Pancreas (tissue), 10 donors: ENCODE data around the gene USO1. TPM values are rescaled to one million over a fixed set of nuclear protein-coding genes. Genes with fewer than 3 reads are reported as not detected.
"Not testable (repeated sequence)": the region's sequence is repeated elsewhere in the genome, so short reads cannot be mapped to it uniquely, and the experiment has no call there.

ENCODE experiments used
- ATAC-seq, 4 donors: fragments of 200-7000 bp; cut with Tn5 transposase; one replicate each; pipeline versions ENCODE4 v1.8.0 to v1.9.1; 2020; ENCODE audit warnings: mild to moderate bottlenecking in 4 of 4, moderate library complexity in 4 of 4
- DNase-seq, 6 donors: peaks; one replicate each; pipeline ENCODE4 v3.0.0-alpha.2; 2020
- FAIRE-seq: peaks from 2 replicates; lab custom pipeline; 2012; peaks lifted over from hg19 to GRCh38; lab: Jason Lieb, UNC
- H3K27ac ChIP-seq, 4 donors: fragments of 200-600 bp; sonication (generic); 1 replicate in 3 of 4; 2 replicates in 1 of 4; pipeline versions ENCODE4 v1.5.0 to v1.8.0; 2020
- H3K27me3 ChIP-seq, 4 donors: fragments of 200-600 bp; one replicate each; pipeline ENCODE4 v1.8.0; 2021
- H3K36me3 ChIP-seq, 3 donors: fragments of 200-600 bp; sonication (generic) in 1 of 3; one replicate each; pipeline versions ENCODE4 v1.5.0 to v1.8.0; 2020 to 2021
- H3K4me1 ChIP-seq, 3 donors: fragments of 200-600 bp; one replicate each; pipeline ENCODE4 v1.8.0; 2021
- H3K4me3 ChIP-seq, 4 donors: fragments of 200-600 bp; sonication (generic) in 2 of 4; one replicate each; pipeline versions ENCODE4 v1.5.0 to v1.8.0; 2020 to 2021
- H3K9me3 ChIP-seq, 4 donors: fragments of 200-600 bp; one replicate each; pipeline ENCODE4 v1.8.0; 2021
- WGBS, 2 donors: extraction: QIAGEN DNeasy Blood & Tissue Kit; methylation state at CpG; one replicate each; pipeline ENCODE4 v1.1.7; 2013; 5-methylcytosine and 5-hydroxymethylcytosine counted together
- intact Hi-C, 3 donors: fragments of 100-400 bp; cut with DNase I; formaldehyde crosslinking; loops; one replicate each; pipeline versions ENCODE4 v1.11.1 to v1.14.2; 2022
- polyA plus RNA-seq, 2 donors: library from polyadenylated mRNA; stranded (reverse); fragments of 200-250 nt; gene quantifications; one replicate each; pipeline ENCODE4 v1.2.3, GENCODE V29; 2013
- total RNA-seq, 6 donors: library from RNA; stranded (reverse); fragmentation: NEBNext Ultra II Directional in 4 of 6; extraction: Animal tissue kit (Norgen Biotek cat#: 25700) in 4 of 6; gene quantifications; one replicate each; pipeline versions ENCODE4 v1.2.1 to v1.2.4, GENCODE V29; 2021 to 2023
- TF ChIP-seq, protein P1 (sequence below), 4 donors: fragments of 200-600 bp; sonication (generic) in 3 of 4; IDR thresholded peaks; one replicate each; pipeline versions ENCODE4 v1.5.0 to v1.8.0; 2021; ENCODE audit warnings: antibody characterized with exemption in 4 of 4
- donor health status: healthy with polysubstance abuse.
- donor health status: DM: no; HTN: no; CAD: no; lungs with moderate emphysema.
- donor health status: DM: no; HTN: no; CAD: no.
- donor health status: control.
- donor health status: control.
- donor health status: Bipolar disorder and iron deficiency.
- donor health status: DM: yes; HTN: yes; CAD: no.
- donor health status: DM: no; HTN: no; CAD: no.
- donor health status: DM: no; HTN: no; CAD: no.
- donor health status: DM: yes; HTN: yes; CAD: no.

The USO1 gene
- total and polyA plus RNA-seq, 8 donors, result 31.2 to 58.2 (median 51.4) TPM

DNA sequence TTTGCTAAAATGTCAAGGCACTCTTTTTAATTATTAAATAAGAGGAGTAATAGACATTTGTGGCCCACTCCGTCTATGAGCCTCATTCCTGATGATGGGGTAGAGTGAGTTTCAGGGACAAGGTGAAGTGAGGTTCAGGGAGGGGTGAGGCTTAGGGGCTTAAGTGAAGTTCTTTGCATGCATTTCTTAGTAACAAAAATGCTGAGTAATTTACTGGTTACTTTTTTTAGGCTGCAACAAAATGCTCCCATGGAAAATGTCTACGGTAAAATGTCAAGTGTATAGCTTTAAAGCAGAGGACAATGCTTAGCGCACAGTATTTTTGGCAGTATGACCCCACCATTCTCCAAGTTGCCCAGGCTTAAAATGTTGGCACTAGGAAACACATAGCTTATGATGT lies 2.0 kb upstream of the USO1 start:
- peaks cover 8 to 10% (median 9%) of the 10 kb centered on the region in 3 donors for H3K4me1 ChIP-seq
- TF ChIP-seq, protein P1, sequence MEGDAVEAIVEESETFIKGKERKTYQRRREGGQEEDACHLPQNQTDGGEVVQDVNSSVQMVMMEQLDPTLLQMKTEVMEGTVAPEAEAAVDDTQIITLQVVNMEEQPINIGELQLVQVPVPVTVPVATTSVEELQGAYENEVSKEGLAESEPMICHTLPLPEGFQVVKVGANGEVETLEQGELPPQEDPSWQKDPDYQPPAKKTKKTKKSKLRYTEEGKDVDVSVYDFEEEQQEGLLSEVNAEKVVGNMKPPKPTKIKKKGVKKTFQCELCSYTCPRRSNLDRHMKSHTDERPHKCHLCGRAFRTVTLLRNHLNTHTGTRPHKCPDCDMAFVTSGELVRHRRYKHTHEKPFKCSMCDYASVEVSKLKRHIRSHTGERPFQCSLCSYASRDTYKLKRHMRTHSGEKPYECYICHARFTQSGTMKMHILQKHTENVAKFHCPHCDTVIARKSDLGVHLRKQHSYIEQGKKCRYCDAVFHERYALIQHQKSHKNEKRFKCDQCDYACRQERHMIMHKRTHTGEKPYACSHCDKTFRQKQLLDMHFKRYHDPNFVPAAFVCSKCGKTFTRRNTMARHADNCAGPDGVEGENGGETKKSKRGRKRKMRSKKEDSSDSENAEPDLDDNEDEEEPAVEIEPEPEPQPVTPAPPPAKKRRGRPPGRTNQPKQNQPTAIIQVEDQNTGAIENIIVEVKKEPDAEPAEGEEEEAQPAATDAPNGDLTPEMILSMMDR (IDR thresholded peaks at IDR 0.05), result no peak
- DNase-seq (no peak), FAIRE-seq (no peak), ATAC-seq (no peak)
- intact Hi-C loops, result loop anchor here in 1 of 3 donors (10.0 kb wide), 1 partner anchor 48 kb away; the partner anchor contains the start of gene G3BP2
- H3K9me3 ChIP-seq, result no peaks in the 10 kb centered on the region
- WGBS, 2 donors, result 58% methylated on average over 3 of the region's 3 CpGs
- H3K27ac ChIP-seq, result no peak overlapping the region
- no peak overlapping the region for H3K4me3 ChIP-seq
- no peaks in the 10 kb centered on the region for H3K27me3 ChIP-seq
- no peaks in the 10 kb centered on the region for H3K36me3 ChIP-seq

- peak in 3 of 4 donors; percentile 1 to 5 (median 5) for ATAC-seq
- Histone ChIP-seq H3K4me3 (peak overlapping the region; percentile 2 to 83 (median 72)), H3K9me3 (no peaks in the 10 kb centered on the region), H3K27me3 (no peaks in the 10 kb centered on the region), H3K4me1 (peaks cover 8 to 19% (median 15%) of the 10 kb centered on the region in 3 donors), H3K36me3 (no peaks in the 10 kb centered on the region), H3K27ac (peak overlapping the region; percentile 95 to 98 (median 96))
- WGBS, 2 donors, result 0 to 2% methylated on average over 6 of the region's 6 CpGs
- intact Hi-C loops, result loop anchor here in 1 of 3 donors (10.0 kb wide), 1 partner anchor 49 kb away; the partner anchor contains the start of gene G3BP2
- no peak for DNase-seq
- TF ChIP-seq, protein P1 (IDR thresholded peaks at IDR 0.05), result no peak
- no peak for FAIRE-seq
Observed at GRCh38 chr4:75723163-75724065, 963 bp upstream of the USO1 start.

GRCh38 chr4:75724867-75725724 lies 719 bp downstream of the USO1 start:
- DNase-seq (peak; percentile 66 to 87 (median 73)), FAIRE-seq (no peak), ATAC-seq (peak; percentile 64 to 82 (median 71))
- TF ChIP-seq, protein P1 (IDR thresholded peaks at IDR 0.05), result no peak
- H3K36me3 ChIP-seq, result no peaks in the 10 kb centered on the region
- intact Hi-C loops, result loop anchor here in 1 of 3 donors (10.0 kb wide), 1 partner anchor 50 kb away; the partner anchor contains the start of gene G3BP2
- H3K4me3 ChIP-seq, result peak overlapping the region; percentile 42 to 83 (median 72)
- no peaks in the 10 kb centered on the region for H3K9me3 ChIP-seq
- H3K4me1 ChIP-seq, result peaks cover 8 to 27% (median 19%) of the 10 kb centered on the region in 3 donors
- peak overlapping the region; percentile 95 to 98 (median 96) for H3K27ac ChIP-seq
- H3K27me3 ChIP-seq, result no peaks in the 10 kb centered on the region
- WGBS, 2 donors, result 0% methylated on average over 48 to 50 of the region's 50 CpGs

DNA sequence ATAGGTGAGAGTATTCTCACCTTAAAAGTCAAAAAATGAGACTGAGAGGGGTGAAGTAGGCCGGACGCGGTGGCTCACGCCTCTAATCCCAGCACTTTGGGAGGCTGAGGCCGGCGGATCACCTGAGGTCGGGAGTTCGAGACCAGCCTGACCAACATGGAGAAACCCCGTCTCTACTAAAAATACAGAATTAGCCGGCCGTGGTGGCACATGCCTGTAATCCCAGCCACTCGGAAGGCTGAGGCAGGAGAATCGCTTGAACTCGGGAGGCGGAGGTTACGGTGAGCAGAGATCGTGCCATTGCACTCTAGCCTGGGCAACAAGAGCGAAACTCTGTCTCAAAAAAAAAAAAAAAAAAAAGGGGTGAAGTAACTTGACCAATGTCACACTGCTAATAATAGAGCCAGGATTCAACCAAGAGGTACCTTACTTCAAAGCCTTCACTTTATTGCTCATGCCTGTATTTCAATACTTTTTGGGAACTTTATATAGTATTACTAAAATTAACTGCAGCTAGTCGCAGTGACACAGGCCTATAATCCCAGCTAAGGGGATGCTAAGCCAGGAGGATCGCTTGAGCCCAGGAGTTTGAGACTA lies 1.7 kb downstream of the USO1 start:
- Histone ChIP-seq H3K4me1 (peaks cover 8 to 37% (median 28%) of the 10 kb centered on the region in 3 donors), H3K4me3 (peak overlapping the region; percentile 42 to 83 (median 72)), H3K27ac (peak overlapping the region in 2 of 4 donors; percentile 95 to 98)
- intact Hi-C loops, result loop anchor here in 1 of 3 donors (10.0 kb wide), 1 partner anchor 51 kb away; the partner anchor contains the start of gene G3BP2
- not testable (repeated sequence) for ATAC-seq, H3K9me3 ChIP-seq, FAIRE-seq, H3K27me3 ChIP-seq, H3K36me3 ChIP-seq
- peak in 1 of 6 donors; percentile 21 for DNase-seq
- 24 to 26% methylated on average over 20 of the region's 20 CpGs for WGBS, 2 donors
